Ishikawa (cell line): Measurements from ENCODE around the gene OR1M1.

Experiments used
- CEBPB ChIP-seq: IDR thresholded peaks from 2 replicates; pipeline ENCODE4 v1.6.1; 2012
- CREB1 ChIP-seq: IDR thresholded peaks from 2 replicates; pipeline ENCODE4 v1.6.1; 2012; ENCODE audit warnings: low read depth
- EGR1 ChIP-seq: IDR thresholded peaks from 2 replicates; pipeline ENCODE4 v1.6.1; 2012
- EP300 ChIP-seq: IDR thresholded peaks from 2 replicates; pipeline ENCODE4 v1.6.1; 2012; ENCODE audit warnings: borderline replicate concordance
- FOXM1 ChIP-seq: IDR thresholded peaks from 2 replicates; pipeline ENCODE4 v1.6.1; 2012; ENCODE audit warnings: low read depth, borderline replicate concordance
- NFIC ChIP-seq: IDR thresholded peaks from 2 replicates; pipeline ENCODE4 v1.6.1; 2012
- RAD21 ChIP-seq: IDR thresholded peaks from 2 replicates; pipeline ENCODE4 v1.6.1; 2012; ENCODE audit warnings: low read depth
- TAF1 ChIP-seq: IDR thresholded peaks from 2 replicates; pipeline ENCODE4 v1.6.1; 2012; ENCODE audit warnings: low read depth, mild to moderate bottlenecking
- TCF12 ChIP-seq: IDR thresholded peaks from 2 replicates; pipeline ENCODE4 v1.6.1; 2012; ENCODE audit warnings: low read depth
- YY1 ChIP-seq: IDR thresholded peaks from 2 replicates; pipeline ENCODE4 v1.6.1; 2012; ENCODE audit warnings: low read depth
- ZBTB7A ChIP-seq: IDR thresholded peaks from 2 replicates; pipeline ENCODE4 v1.6.1; 2012; ENCODE audit warnings: low read depth
- TF ChIP-seq, protein P1 (sequence below): IDR thresholded peaks from 2 replicates; pipeline ENCODE4 v1.6.1; 2012
- TF ChIP-seq, protein P2 (sequence below): IDR thresholded peaks from 2 replicates; pipeline ENCODE4 v1.6.1; 2012; ENCODE audit warnings: low read depth, mild to moderate bottlenecking
- TF ChIP-seq, protein P3 (sequence below): IDR thresholded peaks from 2 replicates; pipeline ENCODE4 v1.6.1; 2012

DNA sequence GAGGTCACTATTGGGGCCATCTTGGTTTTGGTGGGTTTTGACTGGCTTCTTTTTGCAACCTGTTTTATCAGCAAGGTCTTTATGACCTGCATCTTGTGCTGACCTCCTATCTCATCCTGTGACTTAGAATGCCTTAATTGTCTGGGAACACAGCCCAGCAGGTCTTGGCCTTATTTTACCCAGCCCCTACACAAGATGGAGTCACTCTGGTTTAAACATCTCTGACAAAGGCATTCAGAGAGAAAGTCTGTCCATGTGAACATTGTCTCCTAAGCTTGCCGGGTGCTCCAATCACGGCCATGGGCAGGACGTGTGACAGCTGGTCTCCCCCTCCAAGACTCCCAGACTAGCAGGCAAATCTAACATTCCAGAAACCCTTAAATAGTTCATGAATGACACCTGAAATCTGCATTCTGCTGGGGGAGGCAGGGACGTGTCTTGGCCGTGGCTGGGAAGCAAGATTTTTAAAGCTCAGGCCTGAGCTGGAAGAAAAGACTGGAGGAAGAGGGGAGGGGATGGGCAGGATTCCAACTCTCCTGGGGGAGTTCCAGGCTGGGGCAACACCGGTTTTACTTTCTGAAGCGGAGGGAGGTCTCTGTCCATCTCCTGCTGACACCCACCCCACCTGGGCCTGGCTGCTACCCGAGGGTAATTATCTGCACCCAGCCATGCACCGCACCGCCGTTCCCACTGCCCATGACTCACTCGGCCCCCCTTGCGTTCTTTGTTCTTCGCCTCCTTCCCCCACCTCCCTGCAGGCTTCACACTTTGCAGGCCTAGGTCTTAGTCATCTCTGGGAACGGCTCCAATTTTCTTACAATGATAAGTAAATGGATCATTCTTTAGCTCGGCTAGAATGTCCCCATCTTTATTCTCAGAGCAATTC is 11.6 kb upstream of the OR1M1 start:
- TF ChIP-seq, protein P1, sequence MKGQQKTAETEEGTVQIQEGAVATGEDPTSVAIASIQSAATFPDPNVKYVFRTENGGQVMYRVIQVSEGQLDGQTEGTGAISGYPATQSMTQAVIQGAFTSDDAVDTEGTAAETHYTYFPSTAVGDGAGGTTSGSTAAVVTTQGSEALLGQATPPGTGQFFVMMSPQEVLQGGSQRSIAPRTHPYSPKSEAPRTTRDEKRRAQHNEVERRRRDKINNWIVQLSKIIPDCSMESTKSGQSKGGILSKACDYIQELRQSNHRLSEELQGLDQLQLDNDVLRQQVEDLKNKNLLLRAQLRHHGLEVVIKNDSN: peak; percentile 32
- TF ChIP-seq FOXM1: peak; percentile 97
- TF ChIP-seq, protein P2, sequence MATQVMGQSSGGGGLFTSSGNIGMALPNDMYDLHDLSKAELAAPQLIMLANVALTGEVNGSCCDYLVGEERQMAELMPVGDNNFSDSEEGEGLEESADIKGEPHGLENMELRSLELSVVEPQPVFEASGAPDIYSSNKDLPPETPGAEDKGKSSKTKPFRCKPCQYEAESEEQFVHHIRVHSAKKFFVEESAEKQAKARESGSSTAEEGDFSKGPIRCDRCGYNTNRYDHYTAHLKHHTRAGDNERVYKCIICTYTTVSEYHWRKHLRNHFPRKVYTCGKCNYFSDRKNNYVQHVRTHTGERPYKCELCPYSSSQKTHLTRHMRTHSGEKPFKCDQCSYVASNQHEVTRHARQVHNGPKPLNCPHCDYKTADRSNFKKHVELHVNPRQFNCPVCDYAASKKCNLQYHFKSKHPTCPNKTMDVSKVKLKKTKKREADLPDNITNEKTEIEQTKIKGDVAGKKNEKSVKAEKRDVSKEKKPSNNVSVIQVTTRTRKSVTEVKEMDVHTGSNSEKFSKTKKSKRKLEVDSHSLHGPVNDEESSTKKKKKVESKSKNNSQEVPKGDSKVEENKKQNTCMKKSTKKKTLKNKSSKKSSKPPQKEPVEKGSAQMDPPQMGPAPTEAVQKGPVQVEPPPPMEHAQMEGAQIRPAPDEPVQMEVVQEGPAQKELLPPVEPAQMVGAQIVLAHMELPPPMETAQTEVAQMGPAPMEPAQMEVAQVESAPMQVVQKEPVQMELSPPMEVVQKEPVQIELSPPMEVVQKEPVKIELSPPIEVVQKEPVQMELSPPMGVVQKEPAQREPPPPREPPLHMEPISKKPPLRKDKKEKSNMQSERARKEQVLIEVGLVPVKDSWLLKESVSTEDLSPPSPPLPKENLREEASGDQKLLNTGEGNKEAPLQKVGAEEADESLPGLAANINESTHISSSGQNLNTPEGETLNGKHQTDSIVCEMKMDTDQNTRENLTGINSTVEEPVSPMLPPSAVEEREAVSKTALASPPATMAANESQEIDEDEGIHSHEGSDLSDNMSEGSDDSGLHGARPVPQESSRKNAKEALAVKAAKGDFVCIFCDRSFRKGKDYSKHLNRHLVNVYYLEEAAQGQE: peak; percentile 27; the same call in 1 of the 2 replicates
- TF ChIP-seq YY1: peak; percentile 78
- peak; percentile 37 for TF ChIP-seq RAD21
- TF ChIP-seq CEBPB: peak; percentile 79
- TF ChIP-seq, protein P3, sequence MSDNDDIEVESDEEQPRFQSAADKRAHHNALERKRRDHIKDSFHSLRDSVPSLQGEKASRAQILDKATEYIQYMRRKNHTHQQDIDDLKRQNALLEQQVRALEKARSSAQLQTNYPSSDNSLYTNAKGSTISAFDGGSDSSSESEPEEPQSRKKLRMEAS: peak; percentile 86
- TF ChIP-seq ZBTB7A: peak; percentile 84; the same call in 1 of the 2 replicates
- no peak for TF ChIP-seq TAF1
- peak; percentile 99 for TF ChIP-seq EP300
- TF ChIP-seq CREB1: peak; percentile 26; the same call in 1 of the 2 replicates
- peak; percentile 99 for TF ChIP-seq NFIC
- peak; percentile 100 for TF ChIP-seq TCF12
- TF ChIP-seq EGR1: peak; percentile 49
